OCI-M2 (cell line): ENCODE results near the gene PYGM.

Experiments used
- DNase-seq: peaks from one replicate; lab custom pipeline; 2025; ENCODE audit not compliant: unreplicated experiment; lab: John Stamatoyannopoulos, UW

PYGM gene

DNA sequence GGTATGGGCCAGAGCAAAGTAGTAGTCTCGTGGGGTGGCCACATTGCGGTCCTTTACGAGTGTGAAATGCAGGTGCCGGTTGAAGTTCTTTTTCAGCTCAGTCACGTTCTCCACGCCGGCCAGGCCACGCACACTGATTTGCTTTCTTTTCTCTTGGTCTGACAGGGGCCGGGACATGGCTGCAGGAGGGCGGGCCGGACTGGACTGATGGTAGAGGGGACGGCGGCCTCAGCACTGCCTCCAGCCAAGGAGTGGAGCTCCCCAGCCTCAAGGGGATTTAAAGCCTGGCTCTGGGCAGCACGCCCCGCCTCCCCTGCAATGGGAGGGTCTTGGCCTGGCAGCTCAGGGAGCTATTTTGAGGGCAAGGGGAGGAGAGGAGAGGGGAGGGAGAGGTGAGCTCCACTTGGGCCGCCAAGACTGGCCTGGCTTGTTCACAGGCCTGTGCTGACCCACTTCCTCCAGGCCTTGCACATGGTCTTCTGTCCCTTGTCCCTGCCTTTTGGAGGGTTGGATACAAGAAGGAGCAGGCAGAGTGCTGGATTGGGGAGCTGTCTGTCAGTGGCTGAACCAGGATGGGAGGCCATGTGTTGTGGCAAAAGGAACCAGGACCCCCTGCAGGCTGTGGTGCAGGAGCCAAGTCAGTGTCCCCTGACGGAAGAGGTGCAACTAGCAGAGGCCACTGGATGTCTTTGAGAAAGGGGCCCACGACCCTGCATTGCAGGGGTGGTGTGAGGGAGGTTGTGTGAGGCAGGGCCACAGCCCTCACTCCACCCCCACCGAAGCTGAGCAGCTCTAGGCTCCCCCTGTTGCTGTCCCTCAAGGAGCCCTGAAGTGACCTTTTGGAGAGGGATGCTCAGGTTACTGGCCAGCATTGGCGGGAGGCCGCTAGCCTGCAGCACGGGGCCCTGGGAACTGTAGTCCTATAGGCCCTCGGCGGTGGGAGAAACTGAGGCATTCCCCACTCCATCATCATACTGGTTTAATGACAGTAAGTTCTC is at the start of gene PYGM:
PYGM (minus strand) TSS at position 253 of the 998 bp plus-strand sequence; CDS start at position 177, 76 bp downstream.
- no peak for DNase-seq

DNA sequence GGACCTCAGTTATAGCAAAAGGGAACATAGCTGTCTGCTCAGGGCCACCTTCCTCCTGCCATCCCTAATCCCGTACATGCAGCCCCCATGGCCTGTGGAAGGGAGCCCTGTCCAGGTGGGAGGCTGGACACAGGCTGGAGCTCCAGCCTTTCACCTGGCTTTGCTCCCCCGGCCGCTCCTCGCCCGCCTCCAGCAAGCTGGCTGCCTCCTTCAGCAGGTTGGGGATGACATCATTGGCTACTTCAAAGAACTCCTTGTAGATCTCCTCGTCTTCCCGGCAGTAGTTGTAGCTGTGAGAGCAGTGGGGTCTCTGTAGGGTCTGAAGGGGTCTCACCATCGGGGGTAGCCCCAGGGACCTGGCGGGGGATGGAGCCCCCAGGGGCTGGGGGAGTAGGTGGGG is 45.7 kb upstream of the PYGM start:
- no peak for DNase-seq

DNA sequence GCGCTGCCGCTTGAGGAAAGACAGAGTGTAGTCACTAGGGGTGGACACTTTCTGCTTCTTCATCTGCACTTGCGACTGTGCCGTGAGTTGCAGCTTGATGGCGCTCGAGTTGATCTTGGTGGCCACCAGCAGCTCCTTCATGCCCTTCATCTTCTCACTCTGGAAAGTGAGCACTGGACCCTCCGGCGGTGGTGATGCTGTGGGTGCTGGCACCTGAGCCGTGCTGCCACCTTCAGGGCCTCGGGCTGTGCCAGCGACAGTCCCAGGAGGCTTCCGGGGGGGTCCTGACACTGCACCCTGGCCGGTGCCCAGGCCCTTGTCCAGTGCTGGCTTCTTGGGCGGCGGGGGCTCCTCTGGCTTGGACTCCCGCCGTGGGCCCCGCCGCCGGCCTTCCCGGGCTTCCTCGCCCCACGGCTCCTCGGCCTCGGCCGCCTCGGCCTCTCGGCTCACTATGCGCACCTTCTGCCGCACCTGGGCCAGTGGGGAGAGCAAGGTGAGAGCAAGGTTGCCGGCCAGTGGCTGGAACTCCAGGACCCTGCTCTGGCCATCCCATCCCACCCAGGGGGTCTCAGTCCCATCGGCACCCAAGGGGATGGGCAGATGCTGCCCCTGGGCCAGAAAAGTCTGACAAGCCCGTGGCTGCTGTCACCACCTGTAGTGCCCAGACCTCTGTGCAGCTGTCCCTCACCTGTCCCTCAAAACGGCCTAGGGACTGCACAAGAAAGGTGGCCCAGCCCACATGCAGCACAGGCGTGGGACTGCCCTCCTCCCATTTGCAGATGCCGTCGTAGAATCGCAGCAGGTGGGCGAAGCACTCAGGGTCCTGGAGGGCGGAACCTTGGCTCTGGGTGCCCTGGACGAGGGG is 44.8 kb upstream of the PYGM start:
- DNase-seq: no peak

DNA sequence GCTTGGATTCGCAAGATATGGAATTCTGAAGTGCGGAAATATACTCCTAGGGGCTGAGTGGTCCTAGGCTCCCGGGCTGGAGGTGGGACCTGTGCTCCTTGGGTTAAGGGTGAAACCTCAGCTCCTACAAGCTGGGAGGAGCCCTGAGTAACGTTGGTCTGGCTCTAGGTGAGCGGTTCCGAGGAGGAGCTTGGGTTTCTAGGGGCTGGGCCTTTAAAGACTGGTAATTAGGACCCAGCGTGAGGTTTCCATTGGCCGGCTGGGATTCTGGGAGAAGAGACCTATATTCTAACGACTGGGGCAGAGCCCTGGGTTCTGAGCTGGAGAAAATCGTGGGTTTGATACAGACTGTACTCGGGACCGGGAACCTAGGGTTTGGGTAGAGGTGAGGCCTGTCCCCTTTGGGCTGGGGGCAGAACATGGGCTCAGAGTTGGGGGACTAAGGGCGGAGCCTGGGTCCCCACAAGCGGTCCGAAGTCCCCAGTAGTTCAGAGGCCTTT is 44.1 kb upstream of the PYGM start:
- DNase-seq: no peak

DNA sequence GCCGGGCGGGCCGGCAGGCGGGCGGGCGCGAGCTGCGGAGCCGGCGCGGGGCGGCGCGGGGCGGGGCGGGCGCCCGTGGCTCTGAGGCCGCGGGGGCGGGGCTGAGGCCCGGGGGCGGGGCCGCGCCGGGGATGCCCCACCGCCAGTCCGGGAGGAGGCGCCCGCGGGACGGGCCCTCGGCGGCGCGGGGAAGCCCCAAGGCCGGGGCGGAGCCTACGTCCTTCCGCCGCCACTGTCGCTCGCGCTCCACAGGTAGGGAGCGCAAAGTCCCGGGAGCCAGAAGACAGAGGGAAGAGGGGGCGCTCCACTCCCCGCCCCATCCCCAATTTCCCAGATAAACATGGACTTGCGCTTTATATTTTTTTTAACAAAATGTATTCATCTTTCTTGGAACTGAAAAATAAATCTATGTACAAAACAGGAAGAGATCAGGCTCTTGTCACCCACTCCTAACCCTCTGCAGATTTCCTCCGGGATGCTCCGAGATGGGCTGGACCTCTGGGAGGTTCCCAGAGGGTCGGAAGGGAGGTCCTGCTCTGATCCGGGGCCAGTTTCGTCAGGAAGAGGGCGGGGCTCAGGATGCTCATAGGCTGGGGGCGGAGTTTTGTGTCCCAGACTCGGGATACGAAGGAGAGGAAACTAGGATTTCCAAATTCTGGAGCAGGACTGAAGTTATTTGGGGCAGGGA is 43.5 kb upstream of the PYGM start, which contains the start of gene MAP4K2:
MAP4K2 (minus strand) TSS at position 57 of the 688 bp plus-strand sequence. CDS start 65 bp downstream, outside the sequence.
- DNase-seq: no peak

DNA sequence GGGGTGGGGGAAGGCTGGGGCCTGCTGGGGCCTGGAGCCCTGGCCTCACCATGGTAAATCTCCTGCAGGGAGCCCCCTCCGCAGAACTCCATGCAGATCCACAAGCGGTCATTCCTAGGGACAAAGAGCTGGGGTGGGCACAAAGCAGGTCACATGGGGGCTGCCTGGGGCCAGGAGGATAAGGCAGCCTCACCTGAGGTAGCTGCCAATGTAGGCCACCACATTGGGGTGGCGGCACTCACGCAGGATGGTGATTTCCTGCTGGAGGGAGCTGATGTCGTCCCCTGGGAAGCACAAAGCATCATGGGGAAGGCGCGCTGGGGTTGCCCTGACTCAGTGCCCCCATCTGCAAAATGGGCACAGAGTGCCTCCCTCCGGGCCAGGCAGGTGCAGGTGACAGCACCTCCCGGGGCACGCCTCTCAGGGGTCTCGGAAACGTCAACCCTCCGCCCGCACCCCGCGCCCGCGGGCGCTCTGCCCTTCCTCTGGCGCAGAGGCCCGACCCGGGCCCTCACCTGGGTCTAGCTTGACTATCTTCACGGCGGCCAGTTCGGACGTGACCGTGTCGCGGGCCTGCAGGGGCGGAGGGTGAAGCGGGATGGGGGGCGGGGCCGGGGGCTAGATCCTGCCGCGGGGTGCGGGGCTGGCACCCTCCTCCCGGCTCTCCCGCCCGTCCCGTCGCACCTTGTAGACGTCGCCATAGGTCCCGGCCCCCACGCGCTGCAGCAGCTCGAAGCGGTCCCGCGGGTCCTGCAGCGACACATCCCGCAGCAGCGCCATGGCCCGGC is 42.8 kb upstream of the PYGM start:
- no peak for DNase-seq

DNA sequence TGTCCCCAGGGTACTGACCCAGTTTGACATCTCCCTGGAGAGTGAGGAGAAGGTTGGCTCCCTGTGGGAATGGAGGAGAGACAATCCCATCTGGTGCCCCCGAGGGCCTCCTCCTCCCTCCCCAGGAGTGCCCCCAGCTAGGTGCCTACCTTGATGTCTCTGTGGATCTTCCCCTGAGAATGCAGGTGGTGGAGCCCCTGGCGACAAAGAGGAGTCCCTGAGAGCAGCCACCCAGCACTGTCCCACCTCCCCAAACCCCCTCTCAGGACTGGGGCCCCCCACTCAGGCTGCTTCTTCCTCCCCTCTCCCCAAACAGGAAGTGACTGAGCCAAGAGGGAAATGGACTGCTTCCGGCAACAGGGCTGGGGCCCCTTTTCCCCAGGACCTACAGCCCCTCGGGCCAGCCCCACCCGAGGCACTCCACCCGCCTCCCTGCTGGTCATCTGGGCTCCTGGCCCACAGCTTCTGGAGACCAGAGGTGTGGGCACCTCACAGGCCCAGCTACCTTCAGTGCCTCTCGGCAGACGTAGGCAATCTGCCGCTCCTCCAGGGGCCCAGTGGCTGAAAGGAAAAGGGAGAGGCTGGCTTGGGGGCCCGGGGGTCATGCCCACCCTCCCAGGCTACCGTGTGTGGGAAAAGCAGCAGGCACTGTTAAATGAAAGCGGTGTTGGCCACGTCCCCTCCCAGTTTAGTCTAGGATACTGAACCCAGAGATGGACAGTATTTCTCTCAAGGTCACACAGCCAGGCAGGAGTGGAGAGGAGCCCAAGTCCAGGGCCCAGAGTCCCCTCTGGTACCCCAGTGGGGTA is 42.0 kb upstream of the PYGM start:
- DNase-seq: no peak

DNA sequence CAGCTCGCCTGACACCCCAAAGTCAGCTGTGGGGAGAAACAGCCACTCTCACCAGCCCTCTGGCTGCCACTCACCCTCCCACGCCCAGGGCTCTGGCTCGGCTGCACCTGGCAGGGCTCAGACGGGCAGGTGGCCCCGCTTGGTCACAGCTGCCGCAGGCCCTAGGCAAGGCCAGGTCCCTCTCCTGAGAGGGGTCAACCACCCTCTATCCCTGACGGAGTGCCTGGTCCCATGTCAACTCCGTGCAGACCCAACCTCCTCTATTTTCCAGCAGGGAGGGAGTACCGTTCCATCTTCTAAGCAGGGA is 41.3 kb upstream of the PYGM start:
- no peak for DNase-seq

DNA sequence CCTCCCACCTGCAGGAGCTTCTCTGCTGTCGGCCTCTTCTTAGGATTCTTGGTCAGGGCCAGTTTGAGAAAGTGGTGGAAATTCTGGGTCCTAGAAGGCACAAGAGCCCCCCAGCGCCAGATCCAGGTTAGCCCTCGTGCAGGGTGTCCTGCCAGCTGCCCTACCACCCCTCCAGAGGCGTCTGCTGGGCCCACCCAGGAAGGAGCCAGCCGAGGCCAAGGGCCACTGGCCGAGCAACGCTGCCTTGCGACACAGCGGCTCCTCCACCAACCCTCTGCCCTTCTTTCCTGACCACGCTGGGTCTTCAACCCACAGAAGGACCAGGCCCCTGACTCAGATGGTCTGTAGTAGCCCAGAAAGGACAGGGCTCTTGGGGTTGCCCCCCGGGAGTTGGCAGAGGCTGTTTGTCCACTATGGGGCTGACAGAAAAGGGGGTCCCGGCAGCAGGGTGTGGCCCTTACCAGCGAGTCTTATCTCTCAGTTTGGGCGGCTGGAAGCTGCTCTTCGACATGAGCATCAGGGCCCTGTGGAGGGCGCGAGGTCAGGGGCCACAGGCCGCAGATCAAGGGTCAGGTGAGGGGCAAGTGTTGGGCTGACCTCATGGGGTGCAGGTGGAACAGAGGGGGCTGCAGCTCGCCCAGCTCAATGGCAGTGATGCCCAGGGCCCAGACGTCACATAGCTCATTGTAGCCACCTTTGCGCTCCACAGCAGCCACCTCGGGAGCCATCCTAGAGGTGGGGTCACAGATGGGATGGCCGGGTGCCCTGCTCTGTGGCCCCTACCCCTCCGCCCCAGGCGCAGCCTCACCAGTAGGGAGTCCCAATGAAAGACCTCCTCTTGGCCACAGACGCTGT is 40.8 kb upstream of the PYGM start:
- DNase-seq: no peak

DNA sequence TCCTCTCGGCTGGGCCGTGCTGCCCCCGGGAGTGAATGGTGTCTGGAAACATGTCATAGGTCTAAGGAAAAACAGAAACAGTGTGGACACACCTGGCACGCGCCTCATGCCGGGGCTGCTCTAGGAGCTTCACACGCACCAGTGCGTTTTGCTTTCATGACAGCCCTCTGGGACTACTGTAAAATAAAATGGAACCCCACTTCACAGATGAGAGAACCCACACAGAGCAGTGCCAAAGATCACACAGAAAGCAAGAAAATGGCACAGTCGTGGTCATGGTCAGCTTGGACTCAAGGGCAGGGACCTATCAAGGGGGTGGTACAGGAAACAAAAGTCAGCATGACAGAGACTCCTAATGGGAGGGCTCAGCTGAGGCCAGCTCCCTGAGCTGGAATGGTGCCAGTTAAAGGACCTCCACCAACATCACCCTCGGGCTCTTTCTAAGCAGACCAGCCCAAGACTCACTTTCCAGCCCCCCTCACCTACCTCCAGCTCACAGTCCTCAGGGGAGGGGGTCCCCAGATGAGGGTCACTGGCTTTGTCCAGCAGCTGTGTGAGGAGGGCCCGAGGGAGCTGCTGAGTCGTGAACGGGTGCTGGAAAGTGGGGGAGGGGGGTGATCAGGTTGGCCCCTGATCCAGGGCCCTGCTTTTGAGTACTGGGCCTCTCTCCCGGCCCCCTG is 40.0 kb upstream of the PYGM start:
- no peak for DNase-seq

DNA sequence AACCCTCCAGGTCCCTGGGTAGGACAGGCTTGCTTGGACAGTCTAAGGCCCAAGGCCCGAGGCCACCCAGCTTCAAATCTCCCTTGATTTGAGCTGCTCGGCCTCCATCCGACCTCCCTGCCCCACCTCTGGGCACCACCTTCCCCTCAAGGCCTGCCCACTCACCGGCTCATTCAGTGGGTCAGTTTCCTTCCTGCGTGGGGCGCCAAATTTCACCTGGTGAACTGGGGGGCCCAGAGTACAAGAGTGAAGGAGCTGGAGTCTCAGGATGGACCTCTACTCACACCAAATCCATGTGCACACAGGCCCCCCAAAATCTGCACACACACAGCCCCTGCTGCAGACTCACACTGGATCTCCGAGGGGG is 39.5 kb upstream of the PYGM start:
- no peak for DNase-seq

DNA sequence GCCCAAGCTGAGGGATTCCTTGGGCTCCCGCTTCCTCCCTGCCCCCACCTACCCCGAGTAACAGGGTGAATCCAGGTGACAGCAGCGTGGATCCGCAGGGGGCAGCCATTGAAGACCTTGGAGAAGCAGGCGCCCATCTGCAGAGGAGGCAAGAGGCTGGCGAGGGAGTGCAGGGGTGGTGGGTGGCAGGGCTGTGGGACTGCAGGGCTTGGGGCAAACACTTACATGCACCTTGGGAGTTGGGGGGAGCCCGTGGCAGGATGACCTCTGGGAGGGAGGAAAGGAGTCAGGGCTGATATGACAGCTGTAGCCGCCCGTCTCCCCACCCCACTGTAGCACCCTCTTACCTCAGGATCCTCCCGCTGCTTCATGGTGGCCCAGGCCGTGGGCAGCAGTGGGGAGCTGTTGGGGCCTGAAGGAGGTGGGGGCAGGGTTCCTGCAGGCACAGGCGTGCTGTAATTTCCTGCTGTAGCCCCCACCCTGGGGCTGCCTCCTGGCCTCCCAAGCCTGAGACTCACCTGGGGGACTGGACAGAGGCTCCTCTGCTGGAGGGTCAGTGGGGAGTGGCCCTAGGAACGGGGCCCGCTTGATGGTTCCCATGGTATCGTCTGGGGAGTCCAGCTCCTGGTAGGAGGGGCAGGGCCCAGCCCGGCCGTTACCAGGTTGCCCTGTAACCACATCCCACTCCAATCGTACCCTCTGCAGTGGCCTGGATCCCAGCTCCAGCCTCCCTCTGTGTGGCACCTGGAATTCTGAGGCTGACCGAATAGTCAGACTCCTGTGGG is 37.2 kb upstream of the PYGM start:
- no peak for DNase-seq

DNA sequence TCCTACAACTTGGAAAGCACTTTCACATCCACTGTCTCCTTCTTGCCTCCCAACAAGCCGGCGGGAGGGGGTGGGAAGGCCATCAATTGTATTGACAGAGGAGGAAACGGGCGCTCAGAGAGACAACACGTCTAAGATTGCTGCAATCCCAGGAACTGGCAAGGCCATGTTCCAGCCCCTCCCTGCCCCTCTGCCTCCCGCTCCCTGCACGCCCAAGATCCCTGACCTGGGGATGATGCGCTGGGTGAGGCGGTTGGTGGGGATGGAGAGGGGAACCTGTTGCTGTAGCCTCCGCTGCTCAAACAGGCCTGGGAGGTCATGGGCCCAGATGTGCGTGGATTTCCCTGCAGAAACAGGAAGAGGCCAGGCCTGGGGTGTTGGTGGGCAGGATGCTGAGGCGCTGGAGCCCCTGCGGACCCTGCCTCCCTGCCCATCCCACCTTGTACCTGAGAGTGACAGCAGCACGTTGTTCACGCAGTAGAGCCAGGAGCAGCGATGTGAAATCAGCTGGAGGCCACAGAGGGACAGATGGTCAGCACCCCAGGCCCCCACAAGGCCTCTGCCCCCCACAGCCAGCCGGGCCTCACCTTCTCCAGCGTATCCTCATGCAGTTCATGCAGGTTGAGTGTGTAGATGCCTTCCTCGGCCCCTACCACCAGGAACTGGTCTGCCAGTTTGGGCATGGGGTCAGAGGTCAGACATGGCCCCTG is 36.4 kb upstream of the PYGM start:
- DNase-seq: no peak

DNA sequence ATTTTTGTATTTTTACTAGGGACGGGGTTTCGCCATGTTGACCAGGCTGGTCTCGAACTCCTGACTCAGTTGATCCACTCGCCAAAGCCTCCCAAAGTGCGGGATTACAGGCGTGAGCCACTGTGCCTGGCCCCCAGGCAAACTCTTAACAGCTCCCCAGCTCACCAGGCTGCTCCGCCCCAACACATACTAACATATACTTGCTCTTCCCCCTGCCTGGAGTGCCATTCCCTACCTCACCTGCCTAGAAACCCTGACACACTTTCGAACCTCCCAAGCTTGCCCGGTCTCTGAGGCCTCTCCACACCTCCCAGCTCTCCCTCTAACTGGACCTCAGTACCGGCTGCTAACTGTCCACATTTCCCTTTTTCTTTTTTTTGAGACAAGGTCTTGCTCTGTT is 34.8 kb upstream of the PYGM start:
- DNase-seq: no peak

DNA sequence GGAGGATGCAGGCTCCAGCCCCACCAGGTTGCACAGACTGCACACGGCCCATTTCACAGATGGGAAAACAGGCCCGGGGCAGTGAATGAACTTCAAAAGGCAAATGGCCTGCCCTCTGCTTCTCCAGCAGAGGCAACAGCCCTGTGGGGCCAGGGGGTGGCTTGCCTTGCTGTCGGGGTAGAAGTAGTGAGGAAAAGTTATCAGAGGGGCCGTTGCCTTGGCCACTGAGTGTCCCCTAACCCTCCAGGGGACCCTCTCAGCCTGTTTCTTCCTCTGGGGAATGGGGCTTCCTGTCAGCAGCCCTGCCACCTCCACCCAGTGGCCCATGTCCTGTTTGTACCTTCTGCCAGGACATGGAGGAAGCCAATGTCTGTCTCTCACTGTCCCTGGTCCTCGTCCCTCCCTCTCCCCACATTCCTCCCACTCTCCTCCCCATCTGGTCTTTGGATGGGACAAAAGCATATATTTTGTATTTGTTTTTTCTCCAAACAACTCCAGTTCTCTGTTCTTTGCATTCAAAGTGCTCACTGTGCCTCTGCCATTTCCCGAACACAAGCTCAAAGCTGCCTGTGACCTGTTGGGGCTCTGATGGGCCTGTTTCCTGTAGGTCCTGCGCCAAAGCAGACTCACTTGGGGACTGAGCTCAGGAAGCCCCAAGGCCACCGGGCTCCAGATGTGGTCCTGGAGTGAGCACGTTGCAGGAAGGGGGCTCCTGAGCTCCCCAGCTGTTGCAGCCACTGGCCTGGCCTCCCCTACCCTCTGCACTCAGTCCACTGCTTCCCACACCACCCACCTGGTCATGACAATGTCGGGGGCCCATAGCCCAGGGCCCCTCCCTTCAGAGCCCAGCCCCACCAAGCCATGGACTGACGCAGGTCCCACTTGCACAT is 33.7 kb upstream of the PYGM start:
- DNase-seq: no peak

DNA sequence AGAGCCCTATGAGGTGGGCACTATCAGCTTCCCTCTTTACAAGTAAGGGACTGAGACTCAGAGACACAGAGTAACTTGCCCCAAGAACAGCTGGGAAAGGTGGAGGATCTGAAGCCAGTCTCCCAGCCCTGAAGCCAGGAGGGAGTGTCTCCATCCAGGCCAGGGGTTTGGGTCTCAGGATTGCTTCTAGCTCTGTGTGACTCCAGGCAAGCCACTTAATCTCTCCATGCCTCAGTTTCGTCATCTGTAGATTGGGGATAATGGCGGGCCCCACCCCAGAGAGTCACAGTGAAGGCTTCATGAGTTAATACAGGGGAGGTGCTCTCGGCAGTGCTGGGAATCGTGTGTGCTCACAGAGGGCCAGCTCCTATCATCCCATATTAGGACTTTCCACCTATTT is 32.7 kb upstream of the PYGM start:
- DNase-seq: no peak
